ENCODE data around the gene CCDC87. TPM values are rescaled to one million over a fixed set of nuclear protein-coding genes. Genes with fewer than 3 reads are reported as not detected.

Gene CCDC87
- total RNA-seq, 2 experiments from 2014 or later, result 0.08 TPM; not detected in 1

GRCh38 chr11:66629356-66629755, 36.5 kb upstream of the CCDC87 start:
- Mint-ChIP-seq H3K27ac (no peak overlapping the region), H3K27me3 (no peaks in the 10 kb centered on the region), H3K4me1 (peaks cover 11% of the 10 kb centered on the region), H3K36me3 (ENCODE audit: low read depth) (peaks cover 73% of the 10 kb centered on the region), H3K4me3 (no peak overlapping the region), H3K9me3 (no peaks in the 10 kb centered on the region)
- no peak for DNase-seq
- CTCF ChIA-PET, result interaction anchor here (0.6 to 1.6 kb wide), 2 partner anchors 8 to 12 kb away, joined by 3 to 8 read pairs; no protein-coding TSS in a partner anchor
- POLR2A ChIA-PET, result no interaction called here

- CTCF ChIA-PET, result interaction anchor here (0.7 to 1.6 kb wide), 3 partner anchors 9 to 10 kb away, joined by 3 to 8 read pairs (median 3); partner anchors contain the start of gene RBM4
- H3K27me3 Mint-ChIP-seq, result no peaks in the 10 kb centered on the region
- POLR2A ChIA-PET, result no interaction called here
- H3K9me3 Mint-ChIP-seq, result no peaks in the 10 kb centered on the region
- H3K27ac Mint-ChIP-seq, result no peak overlapping the region
- H3K4me3 Mint-ChIP-seq, result no peak overlapping the region
- H3K36me3 Mint-ChIP-seq (ENCODE audit: low read depth), result peaks cover 76% of the 10 kb centered on the region
- H3K4me1 Mint-ChIP-seq, result peaks cover 18% of the 10 kb centered on the region
- DNase-seq, result no peak
Measured at GRCh38 chr11:66628061-66628603, 35.3 kb upstream of the CCDC87 start.

GRCh38 chr11:66626926-66627325, 34.1 kb upstream of the CCDC87 start:
- Mint-ChIP-seq H3K4me3 (no peak overlapping the region), H3K9me3 (no peaks in the 10 kb centered on the region), H3K27ac (no peak overlapping the region), H3K36me3 (ENCODE audit: low read depth) (peaks cover 78% of the 10 kb centered on the region), H3K4me1 (peaks cover 26% of the 10 kb centered on the region), H3K27me3 (no peaks in the 10 kb centered on the region)
- ChIA-PET CTCF (interaction anchor here (1.1 kb wide), 1 partner anchor 13 kb away, joined by 3 read pairs; no protein-coding TSS in a partner anchor), POLR2A (no interaction called here)
- DNase-seq, result no peak

- Mint-ChIP-seq H3K9me3 (no peaks in the 10 kb centered on the region), H3K4me1 (peaks cover 30% of the 10 kb centered on the region), H3K27me3 (no peaks in the 10 kb centered on the region), H3K27ac (no peak overlapping the region), H3K4me3 (no peak overlapping the region), H3K36me3 (ENCODE audit: low read depth) (peaks cover 81% of the 10 kb centered on the region)
- CTCF ChIA-PET, result interaction anchor here (1.1 kb wide), 1 partner anchor 13 kb away, joined by 3 read pairs; no protein-coding TSS in a partner anchor
- no peak for DNase-seq
- POLR2A ChIA-PET, result no interaction called here
Measured at GRCh38 chr11:66626382-66626781, 33.5 kb upstream of the CCDC87 start.

GRCh38 chr11:66625752-66626149, 32.9 kb upstream of the CCDC87 start:
- CTCF ChIA-PET, result interaction anchor here (1.1 kb wide), 1 partner anchor 35 kb away, joined by 3 read pairs; no protein-coding TSS in a partner anchor
- no peak for DNase-seq
- no peaks in the 10 kb centered on the region for H3K27me3 Mint-ChIP-seq
- peaks cover 84% of the 10 kb centered on the region for H3K36me3 Mint-ChIP-seq (ENCODE audit: low read depth)
- H3K4me1 Mint-ChIP-seq, result peaks cover 34% of the 10 kb centered on the region
- no peak overlapping the region for H3K4me3 Mint-ChIP-seq
- H3K9me3 Mint-ChIP-seq, result no peaks in the 10 kb centered on the region
- POLR2A ChIA-PET, result no interaction called here
- H3K27ac Mint-ChIP-seq, result no peak overlapping the region

GRCh38 chr11:66625041-66625751, 32.3 kb upstream of the CCDC87 start:
- H3K9me3 Mint-ChIP-seq, result no peaks in the 10 kb centered on the region
- CTCF ChIA-PET, result interaction anchor here (1.1 to 3.7 kb wide), 3 partner anchors 13 to 53 kb away, joined by 3 to 23 read pairs (median 6); partner anchors contain the start of gene RBM4
- no peak for DNase-seq
- H3K27me3 Mint-ChIP-seq, result no peaks in the 10 kb centered on the region
- no peak overlapping the region for H3K4me3 Mint-ChIP-seq
- no peak overlapping the region for H3K27ac Mint-ChIP-seq
- H3K36me3 Mint-ChIP-seq (ENCODE audit: low read depth), result peaks cover 87% of the 10 kb centered on the region
- POLR2A ChIA-PET, result no interaction called here
- H3K4me1 Mint-ChIP-seq, result peaks cover 39% of the 10 kb centered on the region

GRCh38 chr11:66624450-66624849, 31.6 kb upstream of the CCDC87 start:
- no peaks in the 10 kb centered on the region for H3K27me3 Mint-ChIP-seq
- peaks cover 43% of the 10 kb centered on the region for H3K4me1 Mint-ChIP-seq
- CTCF ChIA-PET, result interaction anchor here (1.0 to 3.7 kb wide), 4 partner anchors 9 to 54 kb away, joined by 3 to 23 read pairs (median 4); partner anchors contain the start of gene RBM4
- H3K4me3 Mint-ChIP-seq, result no peak overlapping the region
- no peak for DNase-seq
- H3K27ac Mint-ChIP-seq, result no peak overlapping the region
- peaks cover 2% of the 10 kb centered on the region for H3K9me3 Mint-ChIP-seq
- peaks cover 87% of the 10 kb centered on the region for H3K36me3 Mint-ChIP-seq (ENCODE audit: low read depth)
- POLR2A ChIA-PET, result no interaction called here

- Mint-ChIP-seq H3K4me3 (peak overlapping the region; percentile 98), H3K9me3 (peaks cover 2% of the 10 kb centered on the region), H3K27me3 (no peaks in the 10 kb centered on the region), H3K27ac (peak overlapping the region; percentile 99), H3K4me1 (peaks cover 69% of the 10 kb centered on the region), H3K36me3 (ENCODE audit: low read depth) (peaks cover 75% of the 10 kb centered on the region)
- DNase-seq, result peak; percentile 66
- ChIA-PET CTCF (interaction anchor here (0.7 to 3.5 kb wide), 7 partner anchors 10 to 570 kb away, joined by 3 to 17 read pairs (median 3); partner anchors contain the start of genes RBM4 and RBM4B), POLR2A (interaction anchor here (0.6 to 1.0 kb wide), 2 partner anchors 19 to 653 kb away, joined by 4 to 5 read pairs; partner anchors contain the start of gene RBM4)
Measured at GRCh38 chr11:66619080-66619554, 26.3 kb upstream of the CCDC87 start.

GRCh38 chr11:66617155-66617834, 24.4 kb upstream of the CCDC87 start:
- peaks cover 2% of the 10 kb centered on the region for H3K9me3 Mint-ChIP-seq
- H3K27ac Mint-ChIP-seq, result peak overlapping the region; percentile 99
- CTCF ChIA-PET, result interaction anchor here (0.6 to 3.5 kb wide), 9 partner anchors 12 to 135 kb away, joined by 3 to 17 read pairs (median 4); partner anchors contain the start of genes CCDC87, CCS, CTSF and RBM4
- DNase-seq, result peak; percentile 15
- H3K4me3 Mint-ChIP-seq, result peak overlapping the region; percentile 98
- H3K27me3 Mint-ChIP-seq, result no peaks in the 10 kb centered on the region
- peaks cover 56% of the 10 kb centered on the region for H3K36me3 Mint-ChIP-seq (ENCODE audit: low read depth)
- POLR2A ChIA-PET, result interaction anchor here (0.5 to 0.6 kb wide), 3 partner anchors 17 to 61 kb away, joined by 3 to 4 read pairs (median 4); partner anchors contain the start of gene RBM4B
- H3K4me1 Mint-ChIP-seq, result peaks cover 51% of the 10 kb centered on the region

- Mint-ChIP-seq H3K9me3 (peaks cover 2% of the 10 kb centered on the region), H3K4me3 (peak within 1 kb of the TSS; percentile 98), H3K27ac (peak within 1 kb of the TSS; percentile 99), H3K27me3 (no peaks in the 10 kb centered on the region), H3K4me1 (peaks cover 45% of the 10 kb centered on the region), H3K36me3 (ENCODE audit: low read depth) (peaks cover 49% of the 10 kb centered on the region)
- POLR2A ChIA-PET, result interaction anchor here (0.5 to 0.6 kb wide), 3 partner anchors 16 to 62 kb away, joined by 4 to 7 read pairs (median 4); partner anchors contain the start of gene RBM4B
- DNase-seq, result peak; percentile 99
- CTCF ChIA-PET, result interaction anchor here (0.6 to 1.9 kb wide), 11 partner anchors 12 to 1504 kb away, joined by 3 to 7 read pairs (median 3); partner anchors contain the start of genes CCDC87, CCS, CTSF and RBM4
Measured at GRCh38 chr11:66616379-66617154, 23.7 kb upstream of the CCDC87 start, which contains the start of gene RBM14. TSS of gene RBM14 (plus strand) at chr11:66616630. CDS start at chr11:66616721, 91 bp downstream.

- ChIA-PET POLR2A (no interaction called here), CTCF (interaction anchor here (0.7 to 1.6 kb wide), 3 partner anchors 9 to 79 kb away, joined by 3 to 6 read pairs (median 4); no protein-coding TSS in a partner anchor)
- no peak for DNase-seq
- Mint-ChIP-seq H3K27me3 (no peaks in the 10 kb centered on the region), H3K27ac (no peak overlapping the region), H3K4me3 (no peak overlapping the region), H3K4me1 (peaks cover 37% of the 10 kb centered on the region), H3K9me3 (no peaks in the 10 kb centered on the region), H3K36me3 (ENCODE audit: low read depth) (peaks cover 31% of the 10 kb centered on the region)
Measured at GRCh38 chr11:66614073-66614472, 21.2 kb upstream of the CCDC87 start.
